ENCODE results near the gene CD177. TPM values are rescaled to one million over a fixed set of nuclear protein-coding genes. Genes with fewer than 3 reads are reported as not detected.
"Not testable (repeated sequence)": the region's sequence is repeated elsewhere in the genome, so short reads cannot be mapped to it uniquely, and the experiment has no call there.

CD177 gene
- total RNA-seq = not detected

- no peaks in the 10 kb centered on the region for H3K4me1 Mint-ChIP-seq
- H3K9me3 Mint-ChIP-seq = no peaks in the 10 kb centered on the region
- H3K27ac Mint-ChIP-seq = no peak within 1 kb of the TSS
- no peak for DNase-seq
- no peak within 1 kb of the TSS for H3K4me3 Mint-ChIP-seq
- no peaks in the 10 kb centered on the region for H3K36me3 Mint-ChIP-seq
- H3K27me3 Mint-ChIP-seq = peaks cover 34% of the 10 kb centered on the region
Observed at GRCh38 chr19:43353606-43354304, at the start of gene CD177. CD177 (plus strand) TSS chr19:43353686; CDS start chr19:43353715, 29 bp downstream.

GRCh38 chr19:43305642-43306041 is 47.8 kb upstream of the CD177 start:
- no peaks in the 10 kb centered on the region for H3K9me3 Mint-ChIP-seq
- H3K4me3 Mint-ChIP-seq = no peak overlapping the region
- DNase-seq = no peak
- H3K27me3 Mint-ChIP-seq = peaks cover 35% of the 10 kb centered on the region
- no peaks in the 10 kb centered on the region for H3K36me3 Mint-ChIP-seq
- H3K27ac Mint-ChIP-seq = no peak overlapping the region
- no peaks in the 10 kb centered on the region for H3K4me1 Mint-ChIP-seq

- no peaks in the 10 kb centered on the region for H3K4me1 Mint-ChIP-seq
- no peak overlapping the region for H3K4me3 Mint-ChIP-seq
- no peaks in the 10 kb centered on the region for H3K36me3 Mint-ChIP-seq
- peaks cover 35% of the 10 kb centered on the region for H3K27me3 Mint-ChIP-seq
- DNase-seq = no peak
- H3K9me3 Mint-ChIP-seq = no peaks in the 10 kb centered on the region
- H3K27ac Mint-ChIP-seq = no peak overlapping the region
Observed at GRCh38 chr19:43306097-43306496, 47.4 kb upstream of the CD177 start.

GRCh38 chr19:43308244-43308815 is 45.2 kb upstream of the CD177 start:
- Mint-ChIP-seq H3K27me3 (peaks cover 26% of the 10 kb centered on the region), H3K27ac (no peak overlapping the region), H3K4me3 (no peak overlapping the region), H3K9me3 (no peaks in the 10 kb centered on the region), H3K4me1 (no peaks in the 10 kb centered on the region), H3K36me3 (no peaks in the 10 kb centered on the region)
- DNase-seq = no peak

GRCh38 chr19:43309466-43309865 is 44.0 kb upstream of the CD177 start:
- H3K27me3 Mint-ChIP-seq = peaks cover 22% of the 10 kb centered on the region

GRCh38 chr19:43310221-43310620 is 43.3 kb upstream of the CD177 start:
- Mint-ChIP-seq H3K4me1 (no peaks in the 10 kb centered on the region), H3K27me3 (peaks cover 22% of the 10 kb centered on the region), H3K27ac (no peak overlapping the region), H3K36me3 (no peaks in the 10 kb centered on the region), H3K9me3 (no peaks in the 10 kb centered on the region), H3K4me3 (no peak overlapping the region)
- DNase-seq = no peak

More at GRCh38 chr19:43309466-43309865, 44.0 kb upstream of the CD177 start:
- H3K36me3 Mint-ChIP-seq = no peaks in the 10 kb centered on the region
- H3K9me3 Mint-ChIP-seq = no peaks in the 10 kb centered on the region
- H3K27ac Mint-ChIP-seq = no peak overlapping the region
- no peak overlapping the region for H3K4me3 Mint-ChIP-seq
- H3K4me1 Mint-ChIP-seq = no peaks in the 10 kb centered on the region
- DNase-seq = no peak

GRCh38 chr19:43311256-43311655 is 42.2 kb upstream of the CD177 start:
- no peak for DNase-seq
- Mint-ChIP-seq H3K27ac (no peak overlapping the region), H3K9me3 (no peaks in the 10 kb centered on the region), H3K4me1 (no peaks in the 10 kb centered on the region), H3K4me3 (no peak overlapping the region), H3K36me3 (no peaks in the 10 kb centered on the region), H3K27me3 (peaks cover 22% of the 10 kb centered on the region)

- H3K4me3 Mint-ChIP-seq = no peak overlapping the region
- no peak overlapping the region for H3K27ac Mint-ChIP-seq
- DNase-seq = no peak
- peaks cover 24% of the 10 kb centered on the region for H3K27me3 Mint-ChIP-seq
- no peaks in the 10 kb centered on the region for H3K36me3 Mint-ChIP-seq
- H3K9me3 Mint-ChIP-seq = no peaks in the 10 kb centered on the region
- H3K4me1 Mint-ChIP-seq = no peaks in the 10 kb centered on the region
Observed at GRCh38 chr19:43311706-43312105, 41.8 kb upstream of the CD177 start.

- H3K27ac Mint-ChIP-seq = no peak overlapping the region
- no peaks in the 10 kb centered on the region for H3K4me1 Mint-ChIP-seq
- H3K36me3 Mint-ChIP-seq = no peaks in the 10 kb centered on the region
- no peak for DNase-seq
- no peaks in the 10 kb centered on the region for H3K9me3 Mint-ChIP-seq
- peaks cover 12% of the 10 kb centered on the region for H3K27me3 Mint-ChIP-seq
- H3K4me3 Mint-ChIP-seq = no peak overlapping the region
Observed at GRCh38 chr19:43313711-43314495, 39.6 kb upstream of the CD177 start.

- peaks cover 7% of the 10 kb centered on the region for H3K27me3 Mint-ChIP-seq
- no peak overlapping the region for H3K4me3 Mint-ChIP-seq
- no peak for DNase-seq
- H3K9me3 Mint-ChIP-seq = no peaks in the 10 kb centered on the region
- no peaks in the 10 kb centered on the region for H3K36me3 Mint-ChIP-seq
- H3K4me1 Mint-ChIP-seq = no peaks in the 10 kb centered on the region
- no peak overlapping the region for H3K27ac Mint-ChIP-seq
Observed at GRCh38 chr19:43315851-43316250, 37.6 kb upstream of the CD177 start.

GRCh38 chr19:43316591-43317319 is 36.7 kb upstream of the CD177 start:
- Mint-ChIP-seq H3K4me1 (no peaks in the 10 kb centered on the region), H3K9me3 (no peaks in the 10 kb centered on the region), H3K36me3 (no peaks in the 10 kb centered on the region), H3K27ac (no peak overlapping the region), H3K4me3 (no peak overlapping the region), H3K27me3 (peaks cover 7% of the 10 kb centered on the region)
- no peak for DNase-seq

- Mint-ChIP-seq H3K27ac (no peak overlapping the region), H3K27me3 (peaks cover 7% of the 10 kb centered on the region), H3K36me3 (no peaks in the 10 kb centered on the region), H3K4me1 (no peaks in the 10 kb centered on the region), H3K9me3 (no peaks in the 10 kb centered on the region), H3K4me3 (no peak overlapping the region)
- DNase-seq = no peak
Observed at GRCh38 chr19:43318203-43318602, 35.3 kb upstream of the CD177 start.

- Mint-ChIP-seq H3K4me3 (no peak overlapping the region), H3K27ac (no peak overlapping the region), H3K9me3 (no peaks in the 10 kb centered on the region), H3K36me3 (no peaks in the 10 kb centered on the region), H3K4me1 (no peaks in the 10 kb centered on the region), H3K27me3 (peaks cover 7% of the 10 kb centered on the region)
- no peak for DNase-seq
Observed at GRCh38 chr19:43318796-43319314, 34.6 kb upstream of the CD177 start.

- Mint-ChIP-seq H3K27ac (no peak overlapping the region), H3K36me3 (no peaks in the 10 kb centered on the region), H3K27me3 (peaks cover 7% of the 10 kb centered on the region), H3K4me3 (no peak overlapping the region), H3K9me3 (no peaks in the 10 kb centered on the region), H3K4me1 (no peaks in the 10 kb centered on the region)
- no peak for DNase-seq
Observed at GRCh38 chr19:43320546-43320945, 32.9 kb upstream of the CD177 start.

GRCh38 chr19:43326761-43327160 is 26.7 kb upstream of the CD177 start:
- H3K27me3 Mint-ChIP-seq, H3K4me3 Mint-ChIP-seq, H3K9me3 Mint-ChIP-seq, H3K27ac Mint-ChIP-seq, H3K36me3 Mint-ChIP-seq, H3K4me1 Mint-ChIP-seq, DNase-seq: not testable (repeated sequence)

All from activated naive CD8-positive, alpha-beta T cell treated with anti-CD3 and anti-CD28 coated beads for 36 hours (primary cell).